Nephron (organoid): ENCODE results near the gene KAT6B.

Source experiments
- H3K27ac Mint-ChIP-seq, 3 experiments: 2 replicates each; pipeline ENCODE4 v1.8.0; 2020; ENCODE audit warnings: mixed read lengths in 3 of 3, mild to moderate bottlenecking in 2 of 3, moderate library complexity in 1 of 3
- H3K27me3 Mint-ChIP-seq: 2 replicates; pipeline ENCODE4 v1.8.0; 2021; ENCODE audit warnings: low read depth, mild to moderate bottlenecking, moderate library complexity, mixed read lengths
- H3K36me3 Mint-ChIP-seq: 2 replicates; pipeline ENCODE4 v1.8.0; 2020; ENCODE audit warnings: low read depth, mixed read lengths
- H3K4me1 Mint-ChIP-seq: 2 replicates; pipeline ENCODE4 v1.8.0; 2020; ENCODE audit warnings: mixed read lengths
- H3K4me3 Mint-ChIP-seq, 3 experiments: 2 replicates each; pipeline ENCODE4 v1.8.0; 2020; ENCODE audit warnings: mild to moderate bottlenecking in 3 of 3, mixed read lengths in 3 of 3, moderate library complexity in 2 of 3
- H3K9me3 Mint-ChIP-seq: 2 replicates; pipeline ENCODE4 v1.8.0; 2020; ENCODE audit warnings: mixed read lengths
- TF ChIP-seq, protein P1 (sequence below), 3 experiments: fragments of 200-600 bp; sonication (generic); IDR thresholded peaks; one replicate each; pipeline ENCODE4 v1.5.0; 2021; ENCODE audit warnings: antibody characterized with exemption in 3 of 3; ENCODE audit not compliant: unreplicated experiment in 3 of 3

Gene KAT6B

DNA sequence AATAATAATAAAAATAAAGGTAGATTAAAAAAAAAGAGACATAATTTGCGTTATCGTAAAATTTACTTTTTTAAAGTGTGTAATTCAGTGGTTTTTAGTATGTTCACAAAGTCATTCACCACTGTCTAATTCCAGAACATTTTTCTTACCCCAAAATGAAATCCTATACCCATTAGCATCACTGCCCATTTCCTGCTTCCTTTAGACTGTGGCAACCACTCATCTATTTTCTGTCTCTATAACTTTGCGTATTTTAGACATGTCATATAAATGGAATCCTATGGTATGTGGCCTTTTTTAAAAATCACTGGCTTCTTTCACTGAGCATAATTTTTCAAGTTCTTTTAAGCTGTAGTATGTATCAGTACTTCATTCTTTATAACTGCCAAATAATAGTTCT lies 53.6 kb downstream of the KAT6B start:
- Mint-ChIP-seq H3K4me3 (no peak overlapping the region), H3K27ac (no peak overlapping the region), H3K36me3 (peaks cover 21% of the 10 kb centered on the region), H3K9me3 (no peaks in the 10 kb centered on the region), H3K4me1 (peaks cover 19% of the 10 kb centered on the region), H3K27me3 (no peaks in the 10 kb centered on the region)
- TF ChIP-seq, protein P1, sequence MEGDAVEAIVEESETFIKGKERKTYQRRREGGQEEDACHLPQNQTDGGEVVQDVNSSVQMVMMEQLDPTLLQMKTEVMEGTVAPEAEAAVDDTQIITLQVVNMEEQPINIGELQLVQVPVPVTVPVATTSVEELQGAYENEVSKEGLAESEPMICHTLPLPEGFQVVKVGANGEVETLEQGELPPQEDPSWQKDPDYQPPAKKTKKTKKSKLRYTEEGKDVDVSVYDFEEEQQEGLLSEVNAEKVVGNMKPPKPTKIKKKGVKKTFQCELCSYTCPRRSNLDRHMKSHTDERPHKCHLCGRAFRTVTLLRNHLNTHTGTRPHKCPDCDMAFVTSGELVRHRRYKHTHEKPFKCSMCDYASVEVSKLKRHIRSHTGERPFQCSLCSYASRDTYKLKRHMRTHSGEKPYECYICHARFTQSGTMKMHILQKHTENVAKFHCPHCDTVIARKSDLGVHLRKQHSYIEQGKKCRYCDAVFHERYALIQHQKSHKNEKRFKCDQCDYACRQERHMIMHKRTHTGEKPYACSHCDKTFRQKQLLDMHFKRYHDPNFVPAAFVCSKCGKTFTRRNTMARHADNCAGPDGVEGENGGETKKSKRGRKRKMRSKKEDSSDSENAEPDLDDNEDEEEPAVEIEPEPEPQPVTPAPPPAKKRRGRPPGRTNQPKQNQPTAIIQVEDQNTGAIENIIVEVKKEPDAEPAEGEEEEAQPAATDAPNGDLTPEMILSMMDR (IDR thresholded peaks at IDR 0.05; ENCODE audit: unreplicated experiment in 3 of 3) = no peak

DNA sequence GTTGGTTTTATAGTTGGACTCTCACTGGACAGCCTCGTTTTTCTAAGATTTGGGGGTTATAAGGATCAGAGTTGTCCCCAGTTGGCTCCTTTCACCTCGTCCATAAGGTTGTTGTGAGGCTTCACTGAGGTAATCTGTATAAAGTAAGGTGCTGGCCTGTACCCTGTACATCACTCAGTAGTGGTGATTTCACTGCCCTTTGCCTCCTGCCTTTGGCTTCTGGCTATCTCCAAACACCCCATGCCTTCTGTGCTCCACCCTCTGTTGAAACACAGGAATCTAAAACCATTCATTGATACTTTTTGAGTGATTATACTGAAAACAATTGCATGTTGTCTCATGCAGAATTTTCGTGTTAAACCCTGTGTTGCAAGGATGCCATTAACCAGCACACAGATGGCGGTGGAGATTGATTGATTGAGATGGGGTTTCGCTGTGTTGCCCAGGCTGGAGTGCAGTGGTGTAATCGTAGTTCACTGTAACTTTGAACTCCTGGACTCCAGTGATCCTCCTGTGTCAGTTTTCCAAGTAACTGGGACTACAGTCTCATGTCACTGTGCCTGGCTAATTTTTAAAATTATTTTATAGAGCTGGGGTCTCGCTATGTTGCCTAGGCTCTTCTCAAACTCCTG lies 55.0 kb downstream of the KAT6B start:
- Mint-ChIP-seq H3K36me3 (peaks cover 21% of the 10 kb centered on the region), H3K4me1 (peaks cover 6% of the 10 kb centered on the region)
- TF ChIP-seq, protein P1 (IDR thresholded peaks at IDR 0.05; ENCODE audit: unreplicated experiment in 3 of 3) = no peak

DNA sequence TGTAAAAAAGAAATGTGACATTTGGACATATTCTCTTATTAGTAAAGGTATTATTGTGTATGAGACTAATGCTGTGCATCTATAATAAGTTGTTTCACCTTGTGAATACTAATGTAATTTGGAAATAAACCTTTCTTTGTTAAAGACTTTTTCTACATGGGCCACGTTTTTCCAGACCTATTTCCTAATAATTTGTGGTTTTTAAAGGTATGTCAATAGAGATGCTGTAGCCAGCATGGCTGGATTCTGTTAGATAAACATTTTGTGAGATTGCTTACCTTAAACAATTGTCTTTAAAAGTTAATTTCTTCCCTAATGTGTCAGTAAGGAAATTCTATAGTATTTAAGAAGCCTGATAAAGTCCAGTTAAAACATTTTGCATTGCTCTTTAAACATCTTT lies 56.0 kb downstream of the KAT6B start:
- no peak overlapping the region for H3K4me3 Mint-ChIP-seq
- H3K27ac Mint-ChIP-seq = no peak overlapping the region
- no peaks in the 10 kb centered on the region for H3K9me3 Mint-ChIP-seq
- peaks cover 21% of the 10 kb centered on the region for H3K36me3 Mint-ChIP-seq
- no peaks in the 10 kb centered on the region for H3K27me3 Mint-ChIP-seq
- TF ChIP-seq, protein P1 (IDR thresholded peaks at IDR 0.05; ENCODE audit: unreplicated experiment in 3 of 3) = no peak
- H3K4me1 Mint-ChIP-seq = peaks cover 5% of the 10 kb centered on the region

More for the DNA sequence above, 55.0 kb downstream of the KAT6B start:
- H3K27me3 Mint-ChIP-seq = no peaks in the 10 kb centered on the region
- no peaks in the 10 kb centered on the region for H3K9me3 Mint-ChIP-seq
- no peak overlapping the region for H3K4me3 Mint-ChIP-seq
- H3K27ac Mint-ChIP-seq = no peak overlapping the region

DNA sequence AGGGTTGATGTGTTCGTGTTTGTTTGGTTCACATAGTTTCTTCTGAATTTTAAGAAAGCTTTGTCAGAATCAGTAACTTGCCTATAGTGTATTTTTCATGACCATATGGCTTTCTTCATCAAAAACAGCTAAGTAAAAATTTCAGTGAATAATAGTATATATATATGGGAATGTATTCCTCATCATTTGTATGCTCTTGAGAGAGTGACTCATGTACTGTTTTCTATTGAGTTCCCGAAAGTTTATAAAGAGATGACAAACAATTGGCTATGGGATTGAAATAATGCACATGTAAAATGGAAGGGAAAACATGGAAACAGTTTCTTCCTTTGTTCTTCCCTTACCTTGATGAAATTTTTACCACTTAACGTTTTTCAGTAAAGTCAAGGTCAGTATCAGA lies 56.4 kb downstream of the KAT6B start:
- H3K27ac Mint-ChIP-seq = no peak overlapping the region

DNA sequence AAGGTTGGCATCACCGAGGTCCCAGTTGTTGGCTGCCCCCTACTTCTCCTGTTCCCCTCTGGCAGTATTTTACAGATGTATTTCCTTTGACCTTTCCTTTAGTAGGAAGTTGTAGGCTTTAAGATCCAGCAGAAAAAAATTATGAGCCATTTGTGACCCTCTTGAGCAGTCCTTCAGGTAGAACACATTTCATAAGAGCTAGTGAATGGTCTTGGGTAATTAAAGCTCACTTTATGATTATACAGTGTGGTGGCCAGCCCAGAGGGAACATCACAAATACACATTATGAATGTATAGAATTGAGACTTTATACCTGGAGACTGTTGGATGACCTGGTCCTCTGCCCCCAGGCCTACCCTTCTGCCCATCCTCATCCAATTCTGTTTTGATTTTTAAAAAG lies 57.0 kb downstream of the KAT6B start:
- no peak overlapping the region for H3K4me3 Mint-ChIP-seq
- H3K36me3 Mint-ChIP-seq = peaks cover 21% of the 10 kb centered on the region
- TF ChIP-seq, protein P1 (IDR thresholded peaks at IDR 0.05; ENCODE audit: unreplicated experiment in 3 of 3) = no peak
- H3K27ac Mint-ChIP-seq = no peak overlapping the region
- no peaks in the 10 kb centered on the region for H3K9me3 Mint-ChIP-seq
- H3K27me3 Mint-ChIP-seq = no peaks in the 10 kb centered on the region
- H3K4me1 Mint-ChIP-seq = peaks cover 10% of the 10 kb centered on the region

More for the DNA sequence above, 56.4 kb downstream of the KAT6B start:
- H3K9me3 Mint-ChIP-seq = no peaks in the 10 kb centered on the region
- H3K36me3 Mint-ChIP-seq = peaks cover 21% of the 10 kb centered on the region
- H3K27me3 Mint-ChIP-seq = no peaks in the 10 kb centered on the region
- peaks cover 5% of the 10 kb centered on the region for H3K4me1 Mint-ChIP-seq
- no peak overlapping the region for H3K4me3 Mint-ChIP-seq
- TF ChIP-seq, protein P1 (IDR thresholded peaks at IDR 0.05; ENCODE audit: unreplicated experiment in 3 of 3) = no peak

DNA sequence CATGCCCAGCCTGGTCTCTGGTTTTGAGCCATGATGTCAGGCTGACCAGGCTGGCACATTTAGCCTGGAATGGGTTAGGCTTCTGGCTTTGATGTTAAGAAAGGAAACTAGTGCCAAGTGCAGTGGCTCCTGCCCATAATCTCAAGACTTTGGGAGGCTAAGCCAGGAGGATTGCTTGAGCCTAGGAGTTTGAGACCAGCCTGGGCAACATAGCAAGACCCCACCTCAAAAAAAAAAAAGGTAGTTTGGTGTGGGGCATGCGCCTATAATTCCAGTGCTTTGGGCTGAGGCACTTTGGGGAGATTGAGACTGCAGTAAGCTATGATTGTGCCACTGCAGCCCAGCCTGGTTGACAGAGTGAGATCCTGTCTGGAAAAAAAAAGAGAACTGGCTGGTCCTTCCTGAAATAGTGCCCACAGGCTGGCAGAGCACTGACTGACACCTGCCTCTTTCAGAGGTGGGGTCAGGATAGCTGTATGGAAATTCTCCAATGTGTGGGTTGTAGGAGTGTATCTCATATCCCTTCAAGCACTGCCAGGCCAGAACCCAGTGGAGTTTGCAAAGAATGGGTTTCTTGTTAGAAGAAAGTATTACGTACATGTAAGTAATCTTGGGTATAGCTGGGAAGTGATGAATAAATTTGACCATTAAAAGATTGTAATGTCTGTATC lies 61.3 kb downstream of the KAT6B start:
- H3K27ac Mint-ChIP-seq = no peak overlapping the region
- H3K4me1 Mint-ChIP-seq = peaks cover 29% of the 10 kb centered on the region
- TF ChIP-seq, protein P1 (IDR thresholded peaks at IDR 0.05; ENCODE audit: unreplicated experiment in 3 of 3) = no peak
- no peaks in the 10 kb centered on the region for H3K36me3 Mint-ChIP-seq
- H3K27me3 Mint-ChIP-seq = no peaks in the 10 kb centered on the region
- H3K4me3 Mint-ChIP-seq = no peak overlapping the region
- H3K9me3 Mint-ChIP-seq = no peaks in the 10 kb centered on the region
